ENCODE data around the gene GTPBP2. TPM values are rescaled to one million over a fixed set of nuclear protein-coding genes. Genes with fewer than 3 reads are reported as not detected.
A peak's percentile ranks its signal among the peaks of the same experiment; 100 is the strongest.

Gene GTPBP2
- polyA plus RNA-seq, 1 of the 3 experiments (the other 2 are of a cell fraction), result 83.7 TPM

DNA sequence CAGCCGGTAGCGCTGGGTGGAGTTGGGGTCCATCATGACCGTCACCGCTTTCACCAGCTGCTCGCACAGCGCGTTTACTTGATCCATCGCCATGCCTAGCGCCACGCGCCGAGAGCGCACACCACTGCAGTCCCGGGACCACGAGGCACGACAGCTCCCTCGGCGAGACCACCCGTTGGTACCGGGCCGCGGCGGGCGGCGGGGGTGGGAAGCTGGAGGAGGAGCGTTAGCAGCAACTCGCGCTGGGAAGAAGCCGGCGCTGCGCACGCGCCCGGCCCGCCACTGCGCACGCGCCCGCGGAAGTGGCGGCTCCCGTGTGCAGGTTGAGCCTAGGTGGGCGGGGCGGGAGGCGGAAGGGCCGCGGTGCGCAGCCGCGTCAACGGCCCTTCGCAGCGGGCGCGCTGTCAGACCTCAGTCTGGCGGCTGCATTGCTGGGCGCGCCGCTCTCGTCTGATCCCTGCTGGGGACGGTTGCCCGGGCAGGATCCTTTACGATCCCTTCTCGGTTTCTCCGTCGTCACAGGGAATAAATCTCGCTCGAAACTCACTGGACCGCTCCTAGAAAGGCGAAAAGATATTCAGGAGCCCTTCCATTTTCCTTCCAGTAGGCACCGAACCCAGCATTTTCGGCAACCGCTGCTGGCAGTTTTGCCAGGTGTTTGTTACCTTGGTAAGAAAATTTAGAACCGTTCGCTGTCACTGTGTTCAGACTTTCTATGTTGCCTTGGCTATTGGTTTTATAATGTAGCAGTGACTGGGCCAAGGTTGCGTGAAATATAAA, 53.1 kb downstream of the GTPBP2 start, which contains the start of the genes POLH and XPO5 (continued):
- TF ChIP-seq, protein P1, sequence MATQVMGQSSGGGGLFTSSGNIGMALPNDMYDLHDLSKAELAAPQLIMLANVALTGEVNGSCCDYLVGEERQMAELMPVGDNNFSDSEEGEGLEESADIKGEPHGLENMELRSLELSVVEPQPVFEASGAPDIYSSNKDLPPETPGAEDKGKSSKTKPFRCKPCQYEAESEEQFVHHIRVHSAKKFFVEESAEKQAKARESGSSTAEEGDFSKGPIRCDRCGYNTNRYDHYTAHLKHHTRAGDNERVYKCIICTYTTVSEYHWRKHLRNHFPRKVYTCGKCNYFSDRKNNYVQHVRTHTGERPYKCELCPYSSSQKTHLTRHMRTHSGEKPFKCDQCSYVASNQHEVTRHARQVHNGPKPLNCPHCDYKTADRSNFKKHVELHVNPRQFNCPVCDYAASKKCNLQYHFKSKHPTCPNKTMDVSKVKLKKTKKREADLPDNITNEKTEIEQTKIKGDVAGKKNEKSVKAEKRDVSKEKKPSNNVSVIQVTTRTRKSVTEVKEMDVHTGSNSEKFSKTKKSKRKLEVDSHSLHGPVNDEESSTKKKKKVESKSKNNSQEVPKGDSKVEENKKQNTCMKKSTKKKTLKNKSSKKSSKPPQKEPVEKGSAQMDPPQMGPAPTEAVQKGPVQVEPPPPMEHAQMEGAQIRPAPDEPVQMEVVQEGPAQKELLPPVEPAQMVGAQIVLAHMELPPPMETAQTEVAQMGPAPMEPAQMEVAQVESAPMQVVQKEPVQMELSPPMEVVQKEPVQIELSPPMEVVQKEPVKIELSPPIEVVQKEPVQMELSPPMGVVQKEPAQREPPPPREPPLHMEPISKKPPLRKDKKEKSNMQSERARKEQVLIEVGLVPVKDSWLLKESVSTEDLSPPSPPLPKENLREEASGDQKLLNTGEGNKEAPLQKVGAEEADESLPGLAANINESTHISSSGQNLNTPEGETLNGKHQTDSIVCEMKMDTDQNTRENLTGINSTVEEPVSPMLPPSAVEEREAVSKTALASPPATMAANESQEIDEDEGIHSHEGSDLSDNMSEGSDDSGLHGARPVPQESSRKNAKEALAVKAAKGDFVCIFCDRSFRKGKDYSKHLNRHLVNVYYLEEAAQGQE (IDR thresholded peaks at IDR 0.05; ENCODE audit: low read depth, low read length), result peak; percentile 74
- no peak for TF ChIP-seq RXRA (IDR thresholded peaks at IDR 0.05; ENCODE audit: borderline replicate concordance, low read depth)
- peak; percentile 99 for TF ChIP-seq NRF1 (IDR thresholded peaks at IDR 0.05; ENCODE audit: low read depth, low read length)
- TF ChIP-seq FOSL2 (IDR thresholded peaks at IDR 0.05; ENCODE audit: borderline replicate concordance, low read depth), result no peak
- no peak for TF ChIP-seq TEAD4 (IDR thresholded peaks at IDR 0.05; ENCODE audit: borderline replicate concordance, insufficient read depth)
- TF ChIP-seq GATA2 (CRISPR knock-in tag; IDR thresholded peaks at IDR 0.05), result no peak
- no peak for TF ChIP-seq CHD2 (IDR thresholded peaks at IDR 0.05; ENCODE audit: low read length, partially characterized antibody)
- no peak for TF ChIP-seq MEF2A (IDR thresholded peaks at IDR 0.05; ENCODE audit: borderline replicate concordance, low read depth)
- 0 out of 2 replicates have a peak, but pooled peaks have one; percentile 32 for TF ChIP-seq YY1 (IDR thresholded peaks at IDR 0.05; ENCODE audit: low read depth)
- TF ChIP-seq RFX5 (IDR thresholded peaks at IDR 0.05; ENCODE audit: low read length), result no peak

DNA sequence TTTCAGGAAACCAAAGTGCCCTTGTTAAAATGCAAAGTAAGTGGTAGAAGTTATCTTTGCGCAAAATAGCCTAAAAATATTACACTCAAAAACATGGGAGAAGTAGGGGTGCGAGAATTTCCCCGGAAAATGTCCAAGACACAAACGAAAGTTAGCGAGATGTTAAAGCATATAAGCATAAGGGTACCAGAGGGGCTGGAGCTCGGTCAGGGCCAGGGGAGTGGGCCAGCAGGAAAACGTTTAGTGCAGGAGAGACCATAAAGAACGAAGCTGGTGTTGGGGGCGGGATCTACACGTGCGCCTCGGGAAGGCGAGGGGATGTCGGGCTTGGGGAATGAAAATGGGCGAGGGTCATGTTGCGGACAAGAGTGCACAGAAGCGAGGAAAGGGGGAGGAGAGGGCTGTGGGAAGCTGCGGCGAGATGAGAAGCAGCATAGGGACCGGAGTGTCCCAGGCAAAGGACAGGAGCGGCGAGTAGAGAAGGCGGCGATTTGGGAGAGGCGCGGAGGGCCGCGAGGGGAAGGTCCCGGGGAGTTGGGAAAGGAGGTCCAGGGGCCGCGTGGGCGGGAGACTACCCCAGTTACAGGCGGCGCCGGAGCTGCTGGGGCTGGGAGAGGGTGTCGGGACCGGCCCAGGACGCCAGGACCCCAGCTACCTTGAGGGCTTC, 53.8 kb downstream of the GTPBP2 start:
- ChIA-PET POLR2A (interaction anchor here (0.6 to 1.2 kb wide), 8 partner anchors 20 to 504 kb away, joined by 3 to 9 read pairs (median 4); partner anchors contain the start of gene GTPBP2), CTCF (interaction anchor here (0.7 to 1.3 kb wide), 3 partner anchors 16 to 66 kb away, joined by 3 to 5 read pairs (median 3); no protein-coding TSS in a partner anchor)
- no peaks in the 10 kb centered on the region for H3K9me3 ChIP-seq
- H3K79me2 ChIP-seq (ENCODE audit: insufficient read depth), result peaks cover 71% of the 10 kb centered on the region
- H4K20me1 ChIP-seq (ENCODE audit: insufficient read depth), result peaks cover 14% of the 10 kb centered on the region
- no peaks in the 10 kb centered on the region for H3K27me3 ChIP-seq (ENCODE audit: insufficient read depth)
- peaks cover 29% of the 10 kb centered on the region for H3F3A ChIP-seq (replicated peaks; ENCODE audit: insufficient read depth)
- peaks cover 22 to 26% of the 10 kb centered on the region in 2 experiments for H3K36me3 ChIP-seq (replicated peaks in 1 of 2; ENCODE audit: control insufficient read depth in 1 of 2, insufficient read depth in 2 of 2, low read length in 1 of 2)
- H3K9ac ChIP-seq, result peak overlapping the region; percentile 72
- peak overlapping the region; percentile 59 to 80; a peak in 3 of 4 replicates for H3K27ac ChIP-seq (ENCODE audit: low read depth in 2 of 2, low read length in 1 of 2)
- DNase-seq, result peak; percentile 68
- TF ChIP-seq, protein P2, sequence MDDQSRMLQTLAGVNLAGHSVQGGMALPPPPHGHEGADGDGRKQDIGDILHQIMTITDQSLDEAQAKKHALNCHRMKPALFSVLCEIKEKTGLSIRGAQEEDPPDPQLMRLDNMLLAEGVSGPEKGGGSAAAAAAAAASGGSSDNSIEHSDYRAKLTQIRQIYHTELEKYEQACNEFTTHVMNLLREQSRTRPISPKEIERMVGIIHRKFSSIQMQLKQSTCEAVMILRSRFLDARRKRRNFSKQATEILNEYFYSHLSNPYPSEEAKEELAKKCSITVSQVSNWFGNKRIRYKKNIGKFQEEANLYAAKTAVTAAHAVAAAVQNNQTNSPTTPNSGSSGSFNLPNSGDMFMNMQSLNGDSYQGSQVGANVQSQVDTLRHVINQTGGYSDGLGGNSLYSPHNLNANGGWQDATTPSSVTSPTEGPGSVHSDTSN (IDR thresholded peaks at IDR 0.05), result no peak
- TF ChIP-seq, protein P3, sequence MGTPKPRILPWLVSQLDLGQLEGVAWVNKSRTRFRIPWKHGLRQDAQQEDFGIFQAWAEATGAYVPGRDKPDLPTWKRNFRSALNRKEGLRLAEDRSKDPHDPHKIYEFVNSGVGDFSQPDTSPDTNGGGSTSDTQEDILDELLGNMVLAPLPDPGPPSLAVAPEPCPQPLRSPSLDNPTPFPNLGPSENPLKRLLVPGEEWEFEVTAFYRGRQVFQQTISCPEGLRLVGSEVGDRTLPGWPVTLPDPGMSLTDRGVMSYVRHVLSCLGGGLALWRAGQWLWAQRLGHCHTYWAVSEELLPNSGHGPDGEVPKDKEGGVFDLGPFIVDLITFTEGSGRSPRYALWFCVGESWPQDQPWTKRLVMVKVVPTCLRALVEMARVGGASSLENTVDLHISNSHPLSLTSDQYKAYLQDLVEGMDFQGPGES (IDR thresholded peaks at IDR 0.05; ENCODE audit: low read depth, low read length), result no peak
- TF ChIP-seq NFIC (IDR thresholded peaks at IDR 0.05; ENCODE audit: borderline replicate concordance), result no peak
- TF ChIP-seq GABPA (IDR thresholded peaks at IDR 0.05; ENCODE audit: low read depth), result no peak
- peak; percentile 95 for TF ChIP-seq MXI1 (IDR thresholded peaks at IDR 0.05; ENCODE audit: low read depth, low read length)
- 0 out of 2 replicates have a peak, but pooled peaks have one; percentile 36 for TF ChIP-seq SIN3A (IDR thresholded peaks at IDR 0.05; ENCODE audit: borderline replicate concordance, low read depth, low read length)
- TF ChIP-seq, protein P4, sequence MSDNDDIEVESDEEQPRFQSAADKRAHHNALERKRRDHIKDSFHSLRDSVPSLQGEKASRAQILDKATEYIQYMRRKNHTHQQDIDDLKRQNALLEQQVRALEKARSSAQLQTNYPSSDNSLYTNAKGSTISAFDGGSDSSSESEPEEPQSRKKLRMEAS (IDR thresholded peaks at IDR 0.05; ENCODE audit: low read depth), result peak; percentile 88
- TF ChIP-seq, protein P5, sequence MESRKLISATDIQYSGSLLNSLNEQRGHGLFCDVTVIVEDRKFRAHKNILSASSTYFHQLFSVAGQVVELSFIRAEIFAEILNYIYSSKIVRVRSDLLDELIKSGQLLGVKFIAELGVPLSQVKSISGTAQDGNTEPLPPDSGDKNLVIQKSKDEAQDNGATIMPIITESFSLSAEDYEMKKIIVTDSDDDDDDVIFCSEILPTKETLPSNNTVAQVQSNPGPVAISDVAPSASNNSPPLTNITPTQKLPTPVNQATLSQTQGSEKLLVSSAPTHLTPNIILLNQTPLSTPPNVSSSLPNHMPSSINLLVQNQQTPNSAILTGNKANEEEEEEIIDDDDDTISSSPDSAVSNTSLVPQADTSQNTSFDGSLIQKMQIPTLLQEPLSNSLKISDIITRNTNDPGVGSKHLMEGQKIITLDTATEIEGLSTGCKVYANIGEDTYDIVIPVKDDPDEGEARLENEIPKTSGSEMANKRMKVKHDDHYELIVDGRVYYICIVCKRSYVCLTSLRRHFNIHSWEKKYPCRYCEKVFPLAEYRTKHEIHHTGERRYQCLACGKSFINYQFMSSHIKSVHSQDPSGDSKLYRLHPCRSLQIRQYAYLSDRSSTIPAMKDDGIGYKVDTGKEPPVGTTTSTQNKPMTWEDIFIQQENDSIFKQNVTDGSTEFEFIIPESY (IDR thresholded peaks at IDR 0.05; ENCODE audit: borderline replicate concordance, low read depth), result no peak
- TF ChIP-seq, protein P6, sequence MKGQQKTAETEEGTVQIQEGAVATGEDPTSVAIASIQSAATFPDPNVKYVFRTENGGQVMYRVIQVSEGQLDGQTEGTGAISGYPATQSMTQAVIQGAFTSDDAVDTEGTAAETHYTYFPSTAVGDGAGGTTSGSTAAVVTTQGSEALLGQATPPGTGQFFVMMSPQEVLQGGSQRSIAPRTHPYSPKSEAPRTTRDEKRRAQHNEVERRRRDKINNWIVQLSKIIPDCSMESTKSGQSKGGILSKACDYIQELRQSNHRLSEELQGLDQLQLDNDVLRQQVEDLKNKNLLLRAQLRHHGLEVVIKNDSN (IDR thresholded peaks at IDR 0.05; ENCODE audit: borderline replicate concordance, low read depth), result no peak
- no peak for TF ChIP-seq TAF1 (IDR thresholded peaks at IDR 0.05; ENCODE audit: borderline replicate concordance, low read depth, low read length)
- H2AFZ ChIP-seq (ENCODE audit: low read depth), result peak overlapping the region; percentile 95
- H3K4me1 ChIP-seq (ENCODE audit: control insufficient read depth in 1 of 2, insufficient read depth in 2 of 2, low read depth in 1 of 2, low read length in 1 of 2), result peaks cover 0 to 8% of the 10 kb centered on the region in 2 experiments; a peak in 3 of 4 replicates
- peak overlapping the region; percentile 75 to 96 for H3K4me3 ChIP-seq (ENCODE audit: low read depth in 2 of 2, low read length in 1 of 2)
- under 1% methylated on average over 29 of the region's 38 CpGs for WGBS (ENCODE audit: low lambda C conversion rate)
- H3K4me2 ChIP-seq, result peak overlapping the region; percentile 89
- no peaks in the 10 kb centered on the region for H3K9me2 ChIP-seq

All from SK-N-SH (cell line).